B cell (primary cell): ENCODE data around the gene RNU1-4. TPM values are rescaled to one million over a fixed set of nuclear protein-coding genes. Genes with fewer than 3 reads are reported as not detected.
"Not testable (repeated sequence)": the region's sequence is repeated elsewhere in the genome, so short reads cannot be mapped to it uniquely, and the experiment has no call there.

Source experiments
- ATAC-seq: fragments of 200-7000 bp; cut with Tn5 transposase; one replicate; pipeline ENCODE4 v1.10.0; 2021; ENCODE audit warnings: low read depth, mild to moderate bottlenecking, moderate number of reproducible peaks, moderate library complexity
- CTCF ChIA-PET: fragments of 350-600 bp; sonication (Branson Sonifier 250); formaldehyde crosslinking; loops from one replicate; lab custom pipeline; 2021; ENCODE audit warnings: antibody characterized with exemption, inconsistent platforms; lab: Charles Lee
- POLR2A ChIA-PET: fragments of 350-600 bp; sonication (Branson Sonifier 250); formaldehyde crosslinking; loops from one replicate; lab custom pipeline; 2021; ENCODE audit warnings: antibody characterized with exemption; lab: Charles Lee
- DNase-seq: peaks from one replicate; pipeline ENCODE4 v3.0.0; 2013
- H2AFZ ChIP-seq: 2 replicates; pipeline ENCODE4 v1.6.1; 2012; ENCODE audit warnings: mild to moderate bottlenecking, low read depth, low read length; ENCODE audit not compliant: insufficient read depth, poor library complexity, severe bottlenecking
- H3K27ac ChIP-seq, 2 donors: 1 replicate in 1 of 2; 2 replicates in 1 of 2; pipeline ENCODE4 v1.5.1; 2012 to 2013; ENCODE audit warnings: low read length in 2 of 2, mild to moderate bottlenecking in 2 of 2, moderate library complexity in 1 of 2
- H3K27me3 ChIP-seq, 4 experiments: fragments of 200-600 bp in 1 of 4; sonication (generic) in 1 of 4; replicated peaks in 1 of 4; 1 replicate in 2 of 4; 2 replicates in 2 of 4; pipeline versions ENCODE4 v1.6.1 to v1.7.0; 2013 to 2016; ENCODE audit warnings: low read length in 3 of 4, mild to moderate bottlenecking in 2 of 4, mixed read lengths in 1 of 4, moderate library complexity in 1 of 4; ENCODE audit not compliant: insufficient read depth in 4 of 4, control insufficient read depth in 3 of 4; ENCODE audit errors: control extremely low read depth in 1 of 4
- H3K36me3 ChIP-seq, 2 experiments: replicated peaks in 1 of 2; 1 replicate in 1 of 2; 2 replicates in 1 of 2; pipeline versions ENCODE4 v1.6.1 to v1.7.1; 2013; ENCODE audit warnings: low read length in 1 of 2; ENCODE audit not compliant: insufficient read depth in 2 of 2, control insufficient read depth in 1 of 2; ENCODE audit errors: control extremely low read depth in 1 of 2, extremely low read depth in 1 of 2
- H3K4me1 ChIP-seq, 2 donors: fragments of 200-600 bp in 1 of 2; sonication (generic) in 1 of 2; 1 replicate in 1 of 2; 2 replicates in 1 of 2; pipeline versions ENCODE4 v1.5.1 to v1.6.1; 2013 to 2017; ENCODE audit warnings: low read length in 2 of 2; ENCODE audit not compliant: control insufficient read depth in 2 of 2, insufficient read depth in 2 of 2
- H3K4me2 ChIP-seq: replicated peaks from 2 replicates; pipeline ENCODE3; 2012; ENCODE audit warnings: mild to moderate bottlenecking, low read depth, low read length; ENCODE audit not compliant: poor library complexity, severe bottlenecking
- H3K4me3 ChIP-seq, 5 experiments: fragments of 200-600 bp in 1 of 5; sonication (generic) in 1 of 5; 1 replicate in 3 of 5; 2 replicates in 2 of 5; pipeline versions ENCODE4 v1.5.1 to v1.7.0; 2011 to 2016; ENCODE audit warnings: low read length in 4 of 5, mild to moderate bottlenecking in 4 of 5, low read depth in 2 of 5, control low read depth in 1 of 5, moderate library complexity in 1 of 5; ENCODE audit not compliant: insufficient read depth in 1 of 5; ENCODE audit errors: control extremely low read depth in 1 of 5, extremely low read depth in 1 of 5
- H3K79me2 ChIP-seq: fragments of 200-600 bp; sonication (generic); one replicate; pipeline ENCODE4 v1.6.0; 2016; ENCODE audit warnings: low read length; ENCODE audit not compliant: control insufficient read depth, insufficient read depth
- H3K9ac ChIP-seq: fragments of 200-600 bp; sonication (generic); 2 replicates; pipeline ENCODE4 v1.6.1; 2017; ENCODE audit warnings: mild to moderate bottlenecking, low read length, moderate library complexity
- H3K9me3 ChIP-seq, 3 donors: one replicate each; pipeline versions ENCODE4 v1.6.1 to v1.7.1; 2013; ENCODE audit warnings: low read length in 2 of 3; ENCODE audit not compliant: control insufficient read depth in 2 of 3, insufficient read depth in 1 of 3; ENCODE audit errors: control extremely low read depth in 1 of 3
- H4K20me1 ChIP-seq: 2 replicates; pipeline ENCODE4 v1.6.0; 2012; ENCODE audit warnings: mild to moderate bottlenecking, low read length; ENCODE audit not compliant: insufficient read depth, control insufficient read depth, poor library complexity, severe bottlenecking
- H3K27ac Mint-ChIP-seq: one replicate; pipeline ENCODE4 v1.8.0; 2021; ENCODE audit warnings: mixed read lengths
- H3K27me3 Mint-ChIP-seq: one replicate; pipeline ENCODE4 v1.8.0; 2021; ENCODE audit warnings: mixed read lengths
- H3K4me1 Mint-ChIP-seq: one replicate; pipeline ENCODE4 v1.8.0; 2021; ENCODE audit warnings: mixed read lengths
- H3K4me3 Mint-ChIP-seq: one replicate; pipeline ENCODE4 v1.8.0; 2021; ENCODE audit warnings: mixed read lengths
- H3K9me3 Mint-ChIP-seq: one replicate; pipeline ENCODE4 v1.8.0; 2022; ENCODE audit warnings: mixed read lengths; ENCODE audit not compliant: insufficient read depth
- WGBS: methylation state at CpG from one replicate; pipeline ENCODE4 v1.1.5; 2013; ENCODE audit warnings: missing lambda C conversion rate; ENCODE audit not compliant: insufficient coverage; 5-methylcytosine and 5-hydroxymethylcytosine counted together
- intact Hi-C: fragments of 100-400 bp; cut with micrococcal nuclease; formaldehyde crosslinking; loops from one replicate; pipeline ENCODE4 v1.10.0; 2022
- polyA plus RNA-seq: library from polyadenylated mRNA; depleted of rRNA; stranded (reverse); fragments of >200 nt; gene quantifications from 2 replicates; pipeline ENCODE4 v1.2.3, GENCODE V29; 2012
- total RNA-seq, 2 donors: library from RNA; stranded (reverse); fragments of 120-200 nt in 1 of 2; gene quantifications; 1 replicate in 1 of 2; 2 replicates in 1 of 2; pipeline versions ENCODE4 v1.2.3 to v1.2.4, GENCODE V29; 2013 to 2022

RNU1-4 gene
- total and polyA plus RNA-seq, 2 donors (not counting 1 experiment from before 2014, with no cell fraction given) = 4,377 TPM; not detected in 1

DNA sequence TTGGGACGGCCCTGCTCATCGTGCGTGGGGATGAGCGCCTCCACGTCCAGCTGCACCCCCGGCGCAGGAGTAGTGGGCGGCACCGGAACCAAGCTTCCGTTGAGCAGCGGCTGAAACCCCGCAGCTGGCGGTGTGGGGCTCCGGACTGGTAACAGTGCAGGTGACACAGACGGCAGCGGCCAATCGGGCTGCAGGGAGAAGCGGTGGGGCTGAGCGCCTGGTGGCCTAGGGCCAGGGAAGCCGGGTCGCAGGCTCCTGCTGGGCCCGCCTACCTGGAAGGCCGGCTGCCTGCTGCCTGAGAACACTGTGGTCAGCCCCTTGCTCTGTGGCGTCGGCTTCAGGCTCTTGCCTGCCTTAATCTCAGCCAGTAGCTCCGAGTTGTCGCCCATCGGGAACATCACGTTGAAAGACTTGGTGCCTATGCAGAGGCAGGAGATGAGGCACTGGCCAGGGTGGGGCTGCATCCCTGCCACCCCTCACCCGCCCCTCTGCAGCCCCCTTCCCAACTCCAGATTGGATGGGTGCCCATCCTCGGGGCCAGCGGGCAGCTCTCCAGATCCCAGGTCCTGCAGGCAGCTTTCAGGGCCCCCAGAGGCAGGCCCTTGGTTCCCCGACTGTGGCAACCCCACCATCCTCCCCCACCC is 43.7 kb upstream of the RNU1-4 start:
- H3K27me3 ChIP-seq, H3K4me3 Mint-ChIP-seq, H3K27ac ChIP-seq, H3K27me3 Mint-ChIP-seq, H4K20me1 ChIP-seq, H3K27ac Mint-ChIP-seq, H3K9ac ChIP-seq, H3K4me1 Mint-ChIP-seq, H3K4me3 ChIP-seq, POLR2A ChIA-PET, H3K36me3 ChIP-seq, H3K4me2 ChIP-seq, H3K9me3 Mint-ChIP-seq, H2AFZ ChIP-seq, intact Hi-C loops, H3K4me1 ChIP-seq, H3K9me3 ChIP-seq, H3K79me2 ChIP-seq: not testable (repeated sequence)
- CTCF ChIA-PET = interaction anchor here (0.8 to 1.2 kb wide), 3 partner anchors 10 to 72 kb away, joined by 3 read pairs; no protein-coding TSS in a partner anchor
- ATAC-seq (peak; percentile 31), DNase-seq (peak; percentile 56)
- WGBS = 63% methylated on average over 21 of the region's 33 CpGs

DNA sequence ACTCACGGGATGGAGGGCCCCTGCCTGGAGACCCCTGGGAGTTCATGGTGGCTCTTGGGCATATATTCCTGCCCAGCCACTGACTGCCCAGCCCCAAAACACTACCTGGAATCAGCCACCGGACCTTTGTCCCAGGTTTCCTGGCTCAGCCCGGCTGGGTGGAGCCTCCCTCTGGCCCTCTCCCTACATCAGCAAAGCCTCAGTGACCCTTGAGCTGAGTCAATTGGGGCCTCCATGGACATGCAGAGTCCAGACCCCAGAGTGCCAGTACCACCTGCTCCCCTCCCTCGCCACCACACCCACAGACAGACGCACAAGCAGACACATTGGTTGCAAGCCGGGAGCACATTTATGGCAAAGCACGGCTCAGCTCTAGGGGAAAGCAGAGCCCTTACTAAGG is 43.2 kb upstream of the RNU1-4 start:
- H4K20me1 ChIP-seq, H3K4me2 ChIP-seq, H3K4me1 Mint-ChIP-seq, H3K4me3 ChIP-seq, H3K27me3 Mint-ChIP-seq, H3K27ac Mint-ChIP-seq, intact Hi-C loops, H3K27ac ChIP-seq, H3K9me3 ChIP-seq, H3K9me3 Mint-ChIP-seq, H2AFZ ChIP-seq, ATAC-seq, H3K9ac ChIP-seq, H3K4me3 Mint-ChIP-seq, H3K27me3 ChIP-seq, DNase-seq, H3K4me1 ChIP-seq, H3K36me3 ChIP-seq, POLR2A ChIA-PET, H3K79me2 ChIP-seq: not testable (repeated sequence)
- no CpG with 5 or more reads among the region's 7 CpGs for WGBS
- CTCF ChIA-PET = interaction anchor here (1.2 kb wide), 1 partner anchor 72 kb away, joined by 3 read pairs; no protein-coding TSS in a partner anchor

DNA sequence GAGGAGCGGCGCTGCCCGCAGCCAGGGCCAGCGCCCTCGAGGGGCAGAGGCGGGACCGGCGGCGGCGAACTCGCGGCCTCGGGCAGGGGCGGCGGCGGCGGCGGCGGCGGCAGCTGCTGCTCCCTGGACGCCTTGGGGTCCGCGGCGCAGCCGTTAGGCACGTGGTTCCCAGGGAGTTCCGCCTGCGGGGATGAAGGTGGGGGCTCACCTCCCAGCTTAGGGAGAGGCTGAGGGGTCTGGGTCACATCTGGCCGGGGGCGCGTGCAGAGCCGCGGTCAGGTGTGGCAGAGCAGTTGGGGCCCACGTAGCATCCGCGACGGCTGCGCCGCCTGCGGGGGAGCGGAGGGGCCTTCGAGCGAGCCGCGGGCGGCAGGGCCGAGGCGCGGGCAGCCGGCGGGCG is 40.9 kb upstream of the RNU1-4 start:
- H3K27me3 Mint-ChIP-seq, H3K27ac Mint-ChIP-seq, H3K9me3 Mint-ChIP-seq, H3K9ac ChIP-seq, H3K4me1 Mint-ChIP-seq, H2AFZ ChIP-seq, H4K20me1 ChIP-seq, H3K36me3 ChIP-seq, POLR2A ChIA-PET, H3K9me3 ChIP-seq, H3K27me3 ChIP-seq, ATAC-seq, H3K27ac ChIP-seq, H3K4me3 Mint-ChIP-seq, H3K79me2 ChIP-seq, intact Hi-C loops, H3K4me2 ChIP-seq, H3K4me1 ChIP-seq, H3K4me3 ChIP-seq: not testable (repeated sequence)
- 58% methylated on average over 31 of the region's 52 CpGs for WGBS
- DNase-seq = peak; percentile 10
- CTCF ChIA-PET = interaction anchor here (0.9 to 2.3 kb wide), 4 partner anchors 9 to 79 kb away, joined by 3 to 15 read pairs (median 4); no protein-coding TSS in a partner anchor
